Adrenal gland (tissue), 5 donors: ENCODE measurements around the gene MTUS2.

ENCODE experiments used
- POLR2A ChIP-seq, 2 donors: fragments of 450-650 bp; IDR thresholded peaks; one replicate each; pipeline ENCODE4 v1.6.1; 2017; ENCODE audit warnings: antibody characterized with exemption in 2 of 2, mild to moderate bottlenecking in 2 of 2, moderate library complexity in 1 of 2
- TF ChIP-seq, protein P1 (sequence below), 6 experiments: fragments of 450-650 bp in 4 of 6; fragments of 200-600 bp in 2 of 6; sonication (generic) in 1 of 6; IDR thresholded peaks; 1 replicate in 5 of 6; 2 replicates in 1 of 6; pipeline versions ENCODE4 v1.5.1 to v1.8.0; 2016 to 2021; ENCODE audit warnings: antibody characterized with exemption in 6 of 6, mild to moderate bottlenecking in 2 of 6, moderate library complexity in 1 of 6
- donor health status: DM: no; HTN: no; CAD: no.

DNA sequence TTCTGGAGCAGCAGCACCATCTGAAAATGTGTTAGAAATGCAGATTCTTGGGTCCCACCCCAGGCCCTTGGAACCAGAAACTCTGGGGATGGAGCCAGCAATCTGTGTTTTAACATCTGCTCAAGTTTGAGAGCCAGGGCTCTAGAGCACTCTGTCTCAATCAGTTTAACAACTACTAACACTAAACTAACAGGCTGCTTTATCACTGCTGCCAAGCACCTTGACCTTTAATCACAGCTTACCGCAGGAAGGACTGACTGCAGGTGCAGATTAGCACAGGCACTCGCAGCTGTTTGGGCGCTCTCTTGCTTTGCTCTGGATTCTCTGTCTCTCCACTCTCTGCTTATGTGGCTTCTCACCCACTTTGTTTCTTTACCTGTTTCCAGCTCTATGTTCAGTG is 163.5 kb downstream of the MTUS2 start:
- TF ChIP-seq, protein P1, sequence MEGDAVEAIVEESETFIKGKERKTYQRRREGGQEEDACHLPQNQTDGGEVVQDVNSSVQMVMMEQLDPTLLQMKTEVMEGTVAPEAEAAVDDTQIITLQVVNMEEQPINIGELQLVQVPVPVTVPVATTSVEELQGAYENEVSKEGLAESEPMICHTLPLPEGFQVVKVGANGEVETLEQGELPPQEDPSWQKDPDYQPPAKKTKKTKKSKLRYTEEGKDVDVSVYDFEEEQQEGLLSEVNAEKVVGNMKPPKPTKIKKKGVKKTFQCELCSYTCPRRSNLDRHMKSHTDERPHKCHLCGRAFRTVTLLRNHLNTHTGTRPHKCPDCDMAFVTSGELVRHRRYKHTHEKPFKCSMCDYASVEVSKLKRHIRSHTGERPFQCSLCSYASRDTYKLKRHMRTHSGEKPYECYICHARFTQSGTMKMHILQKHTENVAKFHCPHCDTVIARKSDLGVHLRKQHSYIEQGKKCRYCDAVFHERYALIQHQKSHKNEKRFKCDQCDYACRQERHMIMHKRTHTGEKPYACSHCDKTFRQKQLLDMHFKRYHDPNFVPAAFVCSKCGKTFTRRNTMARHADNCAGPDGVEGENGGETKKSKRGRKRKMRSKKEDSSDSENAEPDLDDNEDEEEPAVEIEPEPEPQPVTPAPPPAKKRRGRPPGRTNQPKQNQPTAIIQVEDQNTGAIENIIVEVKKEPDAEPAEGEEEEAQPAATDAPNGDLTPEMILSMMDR (IDR thresholded peaks at IDR 0.05) = no peak
- no peak for TF ChIP-seq POLR2A (IDR thresholded peaks at IDR 0.05)
